GM10847 (cell line): ENCODE data around the gene SRP14.

Experiments used
- POLR2A ChIP-seq: IDR thresholded peaks from 2 replicates; pipeline ENCODE4 v1.6.1; 2011; ENCODE audit not compliant: insufficient read length; ENCODE audit errors: extremely low read depth

SRP14 gene

DNA sequence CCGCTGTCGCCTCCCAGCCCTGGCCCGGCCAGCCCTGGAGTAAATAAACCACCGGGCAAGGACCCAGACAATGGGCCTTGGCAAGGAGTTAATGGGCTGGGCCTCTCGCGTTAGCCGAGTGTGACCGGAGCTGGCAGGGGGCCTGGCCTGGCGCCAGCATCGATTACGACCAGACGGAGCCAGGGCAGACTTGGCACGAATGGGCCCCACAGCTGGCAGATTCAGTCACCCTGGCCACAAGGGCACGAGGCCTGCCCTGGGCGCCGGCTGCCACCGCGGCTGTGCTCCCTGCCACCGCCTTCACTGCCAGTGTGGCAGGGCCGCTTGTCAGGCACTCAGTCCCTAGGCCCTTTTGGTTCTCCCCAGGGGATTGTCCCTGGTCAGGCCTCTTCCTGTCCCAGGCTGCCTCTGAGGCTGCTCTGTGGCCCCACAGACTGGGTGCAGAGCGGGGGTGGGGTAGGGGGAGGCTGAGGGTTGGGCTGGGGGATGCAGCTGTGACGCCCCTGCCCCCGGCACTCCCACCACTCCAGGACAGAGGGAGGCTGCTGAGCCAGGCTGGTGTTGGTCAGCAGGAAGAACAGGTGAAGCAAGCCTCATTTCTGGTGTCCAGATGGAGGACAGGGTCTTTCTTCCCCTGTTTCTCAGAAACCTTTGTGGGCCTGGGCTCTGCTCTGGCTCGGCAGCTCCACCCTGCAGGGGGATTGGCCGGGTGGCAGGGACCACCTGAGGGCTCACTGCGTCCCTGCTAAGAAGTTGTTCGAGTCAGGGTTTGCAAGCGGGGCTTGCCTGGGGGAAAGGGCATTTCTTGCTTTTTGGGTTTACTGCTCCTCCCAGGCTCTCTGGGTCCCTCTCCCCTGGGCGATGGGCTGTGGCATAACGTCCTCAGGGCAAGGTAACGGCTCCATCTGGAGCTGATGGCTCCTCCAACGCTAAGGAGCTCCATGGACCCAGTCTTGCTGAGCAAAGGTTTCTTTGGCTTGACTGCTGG is 30.5 kb upstream of the SRP14 start:
- peak; percentile 34 for TF ChIP-seq POLR2A

DNA sequence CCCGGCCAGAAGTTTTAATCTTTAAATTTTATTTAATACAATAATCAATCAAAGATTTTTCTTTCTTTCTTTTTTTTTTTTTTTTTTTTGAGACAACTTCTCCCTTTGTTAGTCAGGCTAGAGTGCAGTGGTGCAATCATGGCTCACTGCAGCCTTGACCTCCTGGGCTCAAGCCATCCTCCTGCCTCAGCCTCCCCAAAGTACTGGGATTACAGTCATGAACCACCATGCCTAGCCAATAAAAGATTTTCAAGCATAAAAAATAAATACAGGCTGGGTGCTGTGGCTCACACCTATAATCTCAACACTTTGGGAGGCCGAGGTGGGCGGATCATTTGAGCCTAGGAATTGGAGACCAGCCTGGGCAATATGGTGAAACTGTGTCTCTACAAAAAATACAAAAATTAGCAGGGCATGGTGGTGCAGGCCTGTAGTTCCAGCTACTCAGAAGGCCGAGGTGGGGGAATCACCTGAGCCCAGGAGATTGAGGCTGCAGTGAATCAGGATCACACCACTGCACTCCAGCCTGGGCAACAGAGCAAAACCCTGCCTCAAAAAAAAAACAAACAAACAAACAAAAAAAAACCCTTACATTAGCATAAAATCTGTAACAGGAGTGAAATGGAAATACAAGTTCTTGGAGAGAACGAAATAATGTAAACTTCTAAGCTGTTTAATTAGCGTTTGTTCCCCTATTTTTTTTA is 29.1 kb upstream of the SRP14 start:
- TF ChIP-seq POLR2A = no peak

- TF ChIP-seq POLR2A = no peak
Observed at GRCh38 chr15:40066589-40066988, 27.6 kb upstream of the SRP14 start.

- TF ChIP-seq POLR2A = no peak
Observed at GRCh38 chr15:40065166-40065565, 26.2 kb upstream of the SRP14 start.

DNA sequence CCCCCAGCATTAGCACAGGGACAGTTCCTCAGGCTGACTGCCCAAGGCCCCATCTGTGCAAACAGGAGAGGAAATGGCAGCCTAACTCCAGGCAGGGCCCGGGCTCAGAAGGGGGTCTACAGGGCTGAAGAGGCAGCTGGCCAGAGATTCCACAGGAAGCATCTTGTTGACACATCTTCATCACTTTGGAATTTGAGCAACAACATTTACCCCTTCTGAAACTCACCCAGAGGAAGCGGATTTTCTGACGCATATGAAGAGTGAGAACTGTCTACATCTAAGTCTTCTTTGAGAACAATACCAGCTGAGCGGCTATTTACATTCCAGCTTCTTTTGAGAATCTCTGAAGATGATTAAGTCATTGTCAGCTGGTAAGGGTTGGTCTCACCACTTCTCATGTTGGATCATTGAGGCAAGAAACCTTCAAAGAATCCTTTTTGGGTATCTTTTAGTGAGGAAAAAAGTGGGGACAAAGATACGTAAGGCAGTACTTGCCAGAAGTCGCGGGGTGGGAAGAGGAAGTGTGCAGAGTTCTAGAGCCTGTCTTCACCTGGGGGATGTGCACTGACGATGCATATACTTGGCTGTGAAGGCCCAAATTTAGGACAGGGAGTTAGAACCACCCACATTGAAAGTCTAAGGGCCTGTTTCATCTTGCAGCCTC is 25.4 kb upstream of the SRP14 start:
- no peak for TF ChIP-seq POLR2A

GRCh38 chr15:40063563-40064011 is 24.6 kb upstream of the SRP14 start:
- TF ChIP-seq POLR2A = no peak

DNA sequence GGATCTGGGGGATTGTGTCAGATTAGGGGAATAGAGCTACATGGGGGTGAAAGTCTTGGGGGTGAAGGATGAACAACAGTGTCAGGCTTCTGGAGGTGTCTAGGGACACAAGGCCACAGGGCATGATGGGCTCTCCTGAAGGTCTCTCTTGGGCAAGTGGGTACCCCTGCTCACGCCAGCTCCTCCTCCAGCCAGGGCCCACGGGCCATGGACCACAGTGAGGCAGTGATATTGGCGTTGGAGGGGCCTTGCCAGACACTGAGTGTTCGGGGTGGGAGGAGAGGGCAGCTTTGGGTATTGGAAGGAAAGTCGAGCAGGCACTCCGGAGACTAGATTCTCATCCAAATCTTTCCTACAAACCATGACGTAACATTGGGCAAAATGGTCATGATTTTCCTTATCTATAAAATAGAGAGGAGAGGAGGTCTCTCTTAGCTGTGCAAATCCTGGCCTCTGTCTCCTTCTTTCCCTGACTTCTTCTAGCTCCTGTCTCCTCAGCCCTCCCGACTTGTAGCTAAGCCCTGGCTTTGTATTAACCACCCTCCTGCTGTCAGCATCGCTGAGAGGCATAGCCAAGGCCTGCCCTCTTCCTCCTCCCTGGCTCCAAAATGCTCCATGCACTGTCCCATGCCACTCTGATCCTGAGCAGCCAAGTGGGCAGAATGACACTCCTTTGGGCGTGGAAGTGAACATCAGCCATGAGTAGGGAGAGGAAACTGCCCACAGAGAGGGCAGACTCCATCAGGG is 24.0 kb upstream of the SRP14 start:
- no peak for TF ChIP-seq POLR2A

- no peak for TF ChIP-seq POLR2A
Observed at GRCh38 chr15:40061212-40061901, 22.4 kb upstream of the SRP14 start.

- no peak for TF ChIP-seq POLR2A
Observed at GRCh38 chr15:40060236-40060961, 21.4 kb upstream of the SRP14 start.

GRCh38 chr15:40059821-40060220 is 20.8 kb upstream of the SRP14 start:
- TF ChIP-seq POLR2A = no peak

DNA sequence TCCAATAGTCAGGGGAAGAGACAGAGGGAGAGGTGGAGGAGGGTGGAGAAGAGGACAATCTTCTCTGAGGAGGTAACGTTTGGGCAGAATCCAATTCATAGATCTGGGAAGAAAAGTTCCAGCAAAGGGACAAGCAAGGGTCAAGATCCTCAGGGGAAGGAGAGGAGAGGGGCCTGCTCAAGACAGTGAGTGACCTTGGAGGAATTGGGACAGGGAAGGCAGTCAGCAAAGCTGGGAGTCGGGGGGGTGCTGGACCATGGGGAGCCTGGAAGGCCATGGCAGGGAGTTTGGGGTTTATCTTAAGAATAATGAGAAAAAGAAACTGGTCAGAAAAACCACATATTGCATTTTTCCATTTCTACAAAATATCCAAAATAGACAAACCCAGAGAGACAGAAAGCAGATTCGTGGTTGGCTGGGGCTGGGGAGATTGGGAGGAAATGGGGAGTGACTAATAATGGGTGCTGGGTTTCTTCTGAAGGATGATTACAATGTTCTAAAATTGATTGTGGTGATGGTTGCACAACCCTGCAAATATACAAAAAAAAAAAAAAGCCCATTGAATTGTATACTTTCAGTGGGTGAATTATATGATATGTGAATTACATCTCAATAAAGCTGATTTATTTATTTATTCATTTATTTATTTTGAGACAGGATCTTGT is 19.6 kb upstream of the SRP14 start:
- no peak for TF ChIP-seq POLR2A

DNA sequence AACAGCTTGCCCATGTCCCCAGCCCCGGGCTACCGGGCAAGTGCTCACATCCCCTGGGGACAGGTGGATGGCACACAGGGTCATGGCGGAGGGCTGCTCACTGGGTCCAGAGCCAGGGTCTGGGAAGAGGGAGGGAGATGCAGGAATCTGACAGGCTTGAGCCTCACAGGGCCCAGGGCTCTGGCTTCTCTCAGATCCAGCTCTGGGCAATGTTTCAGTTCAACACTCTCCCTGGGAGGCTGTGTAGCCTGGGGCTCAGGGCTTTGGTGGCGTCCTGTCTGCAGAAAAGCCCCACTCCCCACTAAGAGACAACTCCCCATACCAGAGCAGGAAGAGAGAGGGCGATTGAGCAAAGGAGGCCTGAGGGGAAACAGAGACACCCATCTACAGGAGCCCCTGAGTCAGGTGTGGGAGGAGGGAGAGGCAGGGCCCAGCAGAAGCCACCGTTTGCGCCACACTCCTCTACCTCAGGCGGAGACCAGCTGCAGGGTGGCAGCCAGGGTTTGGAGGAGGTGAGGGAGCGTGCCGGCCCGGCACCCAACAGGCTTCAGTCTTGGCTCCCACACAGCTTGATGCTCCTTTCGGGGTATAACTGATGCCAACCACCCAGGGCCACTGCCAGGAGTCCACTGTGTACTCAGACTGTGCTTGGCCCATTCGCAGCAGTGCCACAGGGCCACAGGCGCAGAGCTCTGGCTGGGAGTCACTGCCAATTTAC is 16.8 kb upstream of the SRP14 start:
- TF ChIP-seq POLR2A = no peak
